KMS-11 (cell line): ENCODE data around the gene ABCB9.

Experiments used
- H2AFZ ChIP-seq: fragments of 200-600 bp; sonication (generic); 2 replicates; pipeline ENCODE4 v1.6.1; 2016; ENCODE audit warnings: antibody characterized with exemption, mixed run types, low read depth
- H3K27ac ChIP-seq: fragments of 200-600 bp; sonication (generic); 2 replicates; pipeline ENCODE4 v1.6.1; 2016; ENCODE audit warnings: mild to moderate bottlenecking, mixed run types
- H3K27me3 ChIP-seq: fragments of 200-600 bp; sonication (generic); 2 replicates; pipeline ENCODE4 v1.6.1; 2017; ENCODE audit warnings: mild to moderate bottlenecking, low read depth, mixed run types, moderate library complexity; ENCODE audit not compliant: insufficient read depth
- H3K36me3 ChIP-seq: fragments of 200-600 bp; sonication (generic); 2 replicates; pipeline ENCODE4 v1.6.1; 2017; ENCODE audit warnings: mild to moderate bottlenecking, mixed run types; ENCODE audit not compliant: insufficient read depth
- H3K4me1 ChIP-seq: fragments of 200-600 bp; sonication (generic); 2 replicates; pipeline ENCODE4 v1.6.1; 2016; ENCODE audit warnings: mild to moderate bottlenecking, low read depth, mixed run types; ENCODE audit not compliant: poor library complexity, severe bottlenecking
- H3K4me2 ChIP-seq: fragments of 200-600 bp; sonication (generic); 2 replicates; pipeline ENCODE4 v1.7.0; 2016; ENCODE audit warnings: mild to moderate bottlenecking, mixed run types
- H3K4me3 ChIP-seq: fragments of 200-600 bp; sonication (generic); IDR thresholded peaks from 2 replicates; pipeline ENCODE4 v1.6.1; 2017; ENCODE audit warnings: low read depth, low read length, mixed read lengths; ENCODE audit not compliant: insufficient read depth
- H3K79me2 ChIP-seq: fragments of 200-600 bp; sonication (generic); 2 replicates; pipeline ENCODE4 v1.6.1; 2016; ENCODE audit warnings: low read depth, mixed run types; ENCODE audit not compliant: insufficient read depth
- H3K9ac ChIP-seq: fragments of 200-600 bp; sonication (generic); 2 replicates; pipeline ENCODE4 v1.6.1; 2016; ENCODE audit warnings: mild to moderate bottlenecking, mixed run types
- H4K20me1 ChIP-seq: fragments of 200-600 bp; sonication (generic); 2 replicates; pipeline ENCODE4 v1.6.1; 2016; ENCODE audit warnings: mild to moderate bottlenecking, mixed run types; ENCODE audit not compliant: insufficient read depth
- CTCF ChIP-seq: fragments of 200-600 bp; sonication (generic); conservative IDR thresholded peaks from 2 replicates; pipeline ENCODE4 v1.6.1; 2017; ENCODE audit warnings: low read depth, mild to moderate bottlenecking, antibody characterized with exemption, low read length, moderate library complexity, mixed read lengths

The ABCB9 gene

DNA sequence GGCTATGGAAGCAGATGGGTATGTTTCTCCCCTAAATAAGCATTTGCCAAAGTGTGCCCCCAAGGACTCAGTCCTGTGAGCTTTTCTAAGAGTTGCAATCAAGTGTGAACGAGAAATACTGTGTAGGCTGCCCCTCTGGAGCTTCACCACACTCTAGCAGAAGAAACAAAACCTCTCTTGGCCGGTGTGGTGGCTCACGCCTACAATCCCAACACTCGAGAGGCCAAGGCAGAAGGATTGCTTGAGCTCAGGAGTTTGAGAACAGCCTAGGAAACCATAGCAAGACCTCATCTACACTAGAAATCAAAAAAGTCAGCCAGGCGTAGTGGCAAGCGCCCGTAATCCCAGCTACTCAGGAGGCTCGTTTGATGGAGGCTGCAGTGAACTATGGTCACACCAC lies 80.1 kb downstream of the ABCB9 start:
- H4K20me1 ChIP-seq: no peaks in the 10 kb centered on the region
- peaks cover 83% of the 10 kb centered on the region for H3K79me2 ChIP-seq
- no peak overlapping the region for H2AFZ ChIP-seq
- no peak overlapping the region for H3K9ac ChIP-seq
- H3K36me3 ChIP-seq: no peaks in the 10 kb centered on the region
- peak overlapping the region; percentile 60; the same call in 1 of the 2 replicates for H3K4me2 ChIP-seq
- H3K27me3 ChIP-seq: no peaks in the 10 kb centered on the region
- peaks cover 93% of the 10 kb centered on the region for H3K4me1 ChIP-seq
- H3K27ac ChIP-seq: peak overlapping the region; percentile 89; the same call in 1 of the 2 replicates
- no peak overlapping the region for H3K4me3 ChIP-seq
- TF ChIP-seq CTCF: no peak

- Histone ChIP-seq H3K4me2 (no peak overlapping the region), H4K20me1 (no peaks in the 10 kb centered on the region), H3K4me3 (no peak overlapping the region), H2AFZ (no peak overlapping the region), H3K27me3 (no peaks in the 10 kb centered on the region), H3K79me2 (peaks cover 83% of the 10 kb centered on the region), H3K27ac (no peak overlapping the region), H3K9ac (no peak overlapping the region), H3K4me1 (peaks cover 93% of the 10 kb centered on the region), H3K36me3 (no peaks in the 10 kb centered on the region)
- no peak for TF ChIP-seq CTCF
Observed at GRCh38 chr12:122884860-122885259, 81.4 kb downstream of the ABCB9 start.

- Histone ChIP-seq H2AFZ (no peak overlapping the region), H3K4me2 (no peak overlapping the region), H3K27me3 (no peaks in the 10 kb centered on the region), H4K20me1 (no peaks in the 10 kb centered on the region), H3K4me3 (no peak overlapping the region), H3K79me2 (peaks cover 83% of the 10 kb centered on the region), H3K36me3 (no peaks in the 10 kb centered on the region), H3K27ac (no peak overlapping the region), H3K4me1 (peaks cover 93% of the 10 kb centered on the region), H3K9ac (no peak overlapping the region)
- TF ChIP-seq CTCF: no peak
Observed at GRCh38 chr12:122884091-122884826, 82.0 kb downstream of the ABCB9 start.

- H3K4me3 ChIP-seq: no peak overlapping the region
Observed at GRCh38 chr12:122882908-122883558, 83.2 kb downstream of the ABCB9 start.

More at GRCh38 chr12:122882908-122883558, 83.2 kb downstream of the ABCB9 start:
- no peak overlapping the region for H3K4me2 ChIP-seq
- no peaks in the 10 kb centered on the region for H3K27me3 ChIP-seq
- peaks cover 93% of the 10 kb centered on the region for H3K4me1 ChIP-seq
- H3K9ac ChIP-seq: no peak overlapping the region
- no peaks in the 10 kb centered on the region for H3K36me3 ChIP-seq
- no peak overlapping the region for H2AFZ ChIP-seq
- peaks cover 90% of the 10 kb centered on the region for H3K79me2 ChIP-seq
- H4K20me1 ChIP-seq: no peaks in the 10 kb centered on the region
- no peak for TF ChIP-seq CTCF
- H3K27ac ChIP-seq: no peak overlapping the region
